Activated T-cell treated with anti-CD3 and anti-CD28 coated beads, Interleukin-2, amount 50 U/mL, for 24 hours (primary cell): ENCODE data around the gene SKAP2.

Source experiments
- DNase-seq: peaks from one replicate; pipeline ENCODE4 v3.0.0-alpha.2; 2020
- H3K27ac Mint-ChIP-seq: 2 replicates; pipeline ENCODE4 v1.8.0; 2020; ENCODE audit warnings: mild to moderate bottlenecking, mixed read lengths
- H3K27me3 Mint-ChIP-seq: 2 replicates; pipeline ENCODE4 v1.8.0; 2020; ENCODE audit warnings: mixed read lengths
- H3K36me3 Mint-ChIP-seq: 2 replicates; pipeline ENCODE4 v1.8.0; 2020; ENCODE audit warnings: low read depth, mixed read lengths
- H3K4me1 Mint-ChIP-seq: 2 replicates; pipeline ENCODE4 v1.8.0; 2020; ENCODE audit warnings: low read depth, mixed read lengths
- H3K4me3 Mint-ChIP-seq: 2 replicates; pipeline ENCODE4 v1.8.0; 2020; ENCODE audit warnings: mild to moderate bottlenecking, moderate library complexity, mixed read lengths
- H3K9me3 Mint-ChIP-seq: 2 replicates; pipeline ENCODE4 v1.8.0; 2020; ENCODE audit warnings: mixed read lengths

SKAP2 gene

DNA sequence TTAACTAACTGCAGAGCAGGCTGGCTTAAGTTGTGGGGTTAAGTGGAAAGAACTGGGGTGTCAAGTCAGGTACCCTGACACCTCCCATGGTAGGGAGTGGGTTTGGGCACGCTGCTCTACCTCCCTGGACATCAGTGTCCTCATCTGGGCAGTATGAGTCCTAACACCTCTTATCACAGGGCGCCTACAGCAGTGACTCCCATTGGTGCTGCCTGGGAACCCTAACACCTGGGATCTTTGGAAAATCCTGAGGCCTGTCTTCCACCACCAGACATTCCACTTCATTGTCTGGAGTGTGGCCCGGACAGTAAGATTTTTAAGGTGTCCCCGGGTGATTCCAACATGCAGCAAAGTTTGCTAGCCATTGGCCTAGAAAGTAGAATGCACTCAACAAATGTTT, 239.1 kb downstream of the SKAP2 start:
- Mint-ChIP-seq H3K27ac (no peak overlapping the region), H3K36me3 (no peaks in the 10 kb centered on the region), H3K4me3 (no peak overlapping the region), H3K4me1 (no peaks in the 10 kb centered on the region), H3K27me3 (peaks cover 8% of the 10 kb centered on the region), H3K9me3 (no peaks in the 10 kb centered on the region)
- no peak for DNase-seq

- Mint-ChIP-seq H3K9me3 (no peaks in the 10 kb centered on the region), H3K4me3 (no peak overlapping the region), H3K27me3 (peaks cover 8% of the 10 kb centered on the region), H3K4me1 (no peaks in the 10 kb centered on the region), H3K36me3 (no peaks in the 10 kb centered on the region), H3K27ac (no peak overlapping the region)
- DNase-seq = no peak
These were observed 239.6 kb downstream of the SKAP2 start for GRCh38 chr7:26624839-26625238.

GRCh38 chr7:26624431-26624830, 240.0 kb downstream of the SKAP2 start:
- H3K36me3 Mint-ChIP-seq = no peaks in the 10 kb centered on the region
- no peaks in the 10 kb centered on the region for H3K9me3 Mint-ChIP-seq
- no peak overlapping the region for H3K27ac Mint-ChIP-seq
- no peak for DNase-seq
- H3K4me1 Mint-ChIP-seq = no peaks in the 10 kb centered on the region
- peaks cover 8% of the 10 kb centered on the region for H3K27me3 Mint-ChIP-seq
- H3K4me3 Mint-ChIP-seq = no peak overlapping the region

- Mint-ChIP-seq H3K9me3 (no peaks in the 10 kb centered on the region), H3K27me3 (peaks cover 7% of the 10 kb centered on the region), H3K27ac (no peak overlapping the region), H3K4me1 (no peaks in the 10 kb centered on the region), H3K36me3 (no peaks in the 10 kb centered on the region), H3K4me3 (no peak overlapping the region)
- DNase-seq = no peak
These were observed 244.0 kb downstream of the SKAP2 start for GRCh38 chr7:26620352-26620751.

- no peak for DNase-seq
- H3K27ac Mint-ChIP-seq = no peak overlapping the region
- no peaks in the 10 kb centered on the region for H3K36me3 Mint-ChIP-seq
These were observed 244.9 kb downstream of the SKAP2 start for GRCh38 chr7:26619348-26619984.

GRCh38 chr7:26618898-26619297, 245.5 kb downstream of the SKAP2 start:
- Mint-ChIP-seq H3K27me3 (peaks cover 3% of the 10 kb centered on the region), H3K9me3 (no peaks in the 10 kb centered on the region), H3K4me1 (no peaks in the 10 kb centered on the region), H3K4me3 (no peak overlapping the region), H3K27ac (no peak overlapping the region), H3K36me3 (no peaks in the 10 kb centered on the region)
- no peak for DNase-seq

More at GRCh38 chr7:26619348-26619984, 244.9 kb downstream of the SKAP2 start:
- Mint-ChIP-seq H3K27me3 (peaks cover 3% of the 10 kb centered on the region), H3K4me1 (no peaks in the 10 kb centered on the region), H3K4me3 (no peak overlapping the region), H3K9me3 (no peaks in the 10 kb centered on the region)

- Mint-ChIP-seq H3K27ac (no peak overlapping the region), H3K27me3 (peaks cover 3% of the 10 kb centered on the region), H3K9me3 (no peaks in the 10 kb centered on the region), H3K36me3 (no peaks in the 10 kb centered on the region), H3K4me1 (no peaks in the 10 kb centered on the region), H3K4me3 (no peak overlapping the region)
- no peak for DNase-seq
These were observed 245.9 kb downstream of the SKAP2 start for GRCh38 chr7:26618449-26618848.
